Right lobe of liver (tissue), 6 donors: Measurements from ENCODE around the gene FAM83B. TPM values are rescaled to one million over a fixed set of nuclear protein-coding genes. Genes with fewer than 3 reads are reported as not detected.

Experiments used
- ATAC-seq, 4 donors: fragments of 200-7000 bp; cut with Tn5 transposase; one replicate each; pipeline ENCODE4 v1.9.1; 2020; ENCODE audit warnings: mild to moderate bottlenecking in 4 of 4, moderate library complexity in 4 of 4
- DNase-seq, 3 donors: peaks; one replicate each; pipeline ENCODE4 v3.0.0-alpha.2; 2020
- H3K27ac ChIP-seq, 3 donors: fragments of 200-600 bp; one replicate each; pipeline ENCODE4 v1.8.0; 2022
- H3K27me3 ChIP-seq, 2 donors: fragments of 200-600 bp; one replicate each; pipeline ENCODE4 v1.8.0; 2022
- H3K36me3 ChIP-seq, 4 donors: fragments of 200-600 bp; sonication (generic) in 1 of 4; one replicate each; pipeline versions ENCODE4 v1.5.1 to v1.8.0; 2017 to 2022; ENCODE audit warnings: control low read depth in 1 of 4
- H3K4me1 ChIP-seq, 4 donors: fragments of 200-600 bp; sonication (generic) in 1 of 4; one replicate each; pipeline versions ENCODE4 v1.5.1 to v1.8.0; 2017 to 2022; ENCODE audit warnings: control low read depth in 1 of 4
- H3K4me3 ChIP-seq, 3 donors: fragments of 200-600 bp; one replicate each; pipeline ENCODE4 v1.8.0; 2022
- H3K9me3 ChIP-seq, 4 donors: fragments of 200-600 bp; sonication (generic) in 1 of 4; one replicate each; pipeline versions ENCODE4 v1.5.1 to v1.8.0; 2017 to 2022; ENCODE audit warnings: control low read depth in 1 of 4
- CTCF ChIP-seq, 4 donors: fragments of 200-600 bp in 3 of 4; fragments of 450-650 bp in 1 of 4; IDR thresholded peaks; one replicate each; pipeline versions ENCODE4 v1.5.1 to v1.8.0; 2016 to 2022; ENCODE audit warnings: antibody characterized with exemption in 4 of 4, mild to moderate bottlenecking in 2 of 4
- POLR2A ChIP-seq: fragments of 450-650 bp; IDR thresholded peaks from one replicate; pipeline ENCODE4 v1.6.1; 2017; ENCODE audit warnings: antibody characterized with exemption, mild to moderate bottlenecking
- WGBS: methylation state at CpG from one replicate; pipeline ENCODE4 v1.1.6; 2018; ENCODE audit warnings: low coverage, low lambda C conversion rate; ENCODE audit not compliant: insufficient coverage; ENCODE audit errors: missing lambda C conversion rate; 5-methylcytosine and 5-hydroxymethylcytosine counted together
- intact Hi-C, 2 donors: fragments of 100-400 bp; cut with DNase I; formaldehyde crosslinking; loops; one replicate each; pipeline versions ENCODE4 v1.11.2 to v1.14.1; 2022
- total RNA-seq, 6 experiments: library from RNA; depleted of rRNA in 2 of 6; stranded (reverse); fragments of >200 nt in 2 of 6; fragmentation: NEBNext Ultra II Directional in 3 of 6; extraction: Animal tissue kit (Norgen Biotek cat#: 25700) in 3 of 6; gene quantifications; one replicate each; pipeline versions ENCODE4 v1.1.0 to v1.2.4, GENCODE V29; 2016 to 2023
- donor health status: DM: no; HTN: yes; CAD: no.
- donor health status: DM: no; HTN: no; CAD: no.
- donor health status: DM: no; HTN: no; CAD: no.
- donor health status: DM: no; HTN: yes; CAD: no.
- donor health status: DM: no; HTN: yes; CAD: no.

FAM83B gene
- total RNA-seq, 6 experiments from 2014 or later, result 0.07 to 0.55 (median 0.18) TPM

DNA sequence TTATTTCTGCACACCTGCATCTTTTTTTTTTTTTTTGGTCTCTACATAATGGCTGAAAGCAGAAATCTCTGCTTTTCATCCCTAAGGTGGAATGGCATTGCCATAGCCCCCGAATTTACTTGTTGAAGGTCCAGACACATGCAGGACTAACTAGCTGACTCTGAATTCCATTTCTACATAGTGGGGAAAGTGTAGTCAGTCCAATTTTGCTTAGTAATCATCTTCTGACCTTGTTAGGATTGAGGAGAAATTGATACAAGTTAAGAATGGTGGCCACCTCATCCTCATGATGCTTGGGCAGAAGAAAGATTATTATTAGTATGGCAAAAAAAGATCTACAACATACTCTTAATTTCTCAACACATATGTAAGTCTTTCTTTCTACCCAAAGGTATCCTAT, 16.4 kb upstream of the FAM83B start:
- TF ChIP-seq CTCF (IDR thresholded peaks at IDR 0.05), result no peak
- intact Hi-C loops, result no loop called here
- H3K36me3 ChIP-seq, result no peaks in the 10 kb centered on the region
- WGBS, result 29% methylated on average over 1 of the region's 1 CpG
- no peaks in the 10 kb centered on the region for H3K4me1 ChIP-seq
- no peaks in the 10 kb centered on the region for H3K9me3 ChIP-seq
- DNase-seq (no peak), ATAC-seq (no peak)
- H3K27me3 ChIP-seq, result no peaks in the 10 kb centered on the region
- no peak overlapping the region for H3K4me3 ChIP-seq
- H3K27ac ChIP-seq, result no peak overlapping the region

DNA sequence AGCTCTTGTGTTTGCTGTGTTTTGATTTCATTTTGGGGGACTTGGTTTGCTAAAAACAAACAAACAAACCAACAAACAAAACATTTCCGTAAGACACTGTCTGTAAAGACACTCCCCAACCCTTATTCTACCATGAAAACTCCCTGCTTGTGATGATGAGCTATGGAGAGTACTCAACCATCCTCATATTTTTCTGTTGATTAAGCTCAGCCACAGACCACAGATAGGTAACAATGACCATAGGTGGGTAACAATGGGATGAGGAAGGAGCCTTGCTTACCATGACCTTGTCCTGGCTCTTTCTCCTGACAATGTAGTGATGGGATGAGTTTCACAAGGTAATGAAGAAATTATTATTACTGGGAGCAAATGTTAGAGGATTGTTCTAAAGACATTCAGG, 11.4 kb upstream of the FAM83B start:
- intact Hi-C loops, result no loop called here
- H3K36me3 ChIP-seq, result no peaks in the 10 kb centered on the region
- no peak for ATAC-seq
- no peaks in the 10 kb centered on the region for H3K9me3 ChIP-seq
- no peaks in the 10 kb centered on the region for H3K27me3 ChIP-seq
- H3K4me1 ChIP-seq, result no peaks in the 10 kb centered on the region
- H3K27ac ChIP-seq, result no peak overlapping the region
- TF ChIP-seq POLR2A (no peak), CTCF (IDR thresholded peaks at IDR 0.05) (no peak)
- no peak for DNase-seq
- H3K4me3 ChIP-seq, result no peak overlapping the region
- 50% methylated on average over 1 of the region's 1 CpG for WGBS

DNA sequence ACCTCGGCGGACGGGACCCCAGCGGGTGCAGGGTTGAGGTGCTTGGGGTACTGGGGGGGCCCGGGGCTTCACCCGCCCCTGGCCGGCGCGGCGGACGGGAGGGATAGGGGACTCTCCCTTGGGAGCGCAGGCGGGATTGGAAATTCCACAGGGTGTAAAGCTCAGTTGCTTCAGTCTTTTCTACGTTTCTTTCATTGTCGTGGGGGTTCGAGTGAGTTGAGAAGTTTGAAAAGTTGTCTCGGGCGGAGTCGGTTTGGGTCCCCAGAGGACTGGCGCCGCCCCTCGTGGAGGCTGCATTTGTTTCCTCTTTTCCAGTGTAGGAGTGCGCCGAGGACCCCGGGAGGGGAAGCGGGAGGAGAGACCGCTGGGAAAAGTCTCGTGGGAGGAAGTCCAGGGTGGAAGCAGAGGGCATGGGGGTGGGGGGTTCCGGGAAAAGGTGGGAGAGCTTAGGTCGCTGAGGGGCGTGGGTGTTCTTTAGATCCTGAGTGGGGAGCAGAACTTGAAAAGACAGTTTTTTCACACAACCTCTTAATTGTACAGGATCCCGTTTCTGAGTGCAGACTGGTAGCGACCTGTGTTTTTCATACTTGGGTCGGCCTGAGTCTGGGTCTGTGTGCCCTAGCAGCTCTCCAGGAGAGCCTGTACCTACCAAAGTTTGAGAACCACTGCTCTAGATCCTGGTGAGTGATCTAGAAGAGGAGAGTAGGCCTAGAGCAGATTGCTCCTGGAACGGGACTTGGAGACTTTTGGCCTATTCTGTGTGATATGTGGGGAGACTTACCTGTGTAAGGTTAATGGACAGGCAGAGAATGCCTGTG, 495 bp downstream of the FAM83B start:
- intact Hi-C loops, result no loop called here
- Histone ChIP-seq H3K4me3 (peak overlapping the region; percentile 23 to 43 (median 27)), H3K27me3 (no peaks in the 10 kb centered on the region), H3K9me3 (no peaks in the 10 kb centered on the region), H3K4me1 (no peaks in the 10 kb centered on the region), H3K36me3 (no peaks in the 10 kb centered on the region), H3K27ac (no peak overlapping the region)
- ATAC-seq (peak; percentile 28 to 48 (median 36)), DNase-seq (no peak)
- no peak for TF ChIP-seq POLR2A
- TF ChIP-seq CTCF (IDR thresholded peaks at IDR 0.05), result no peak
- 3% methylated on average over 13 of the region's 35 CpGs for WGBS

- Histone ChIP-seq H3K4me1 (no peaks in the 10 kb centered on the region), H3K27ac (no peak overlapping the region), H3K27me3 (no peaks in the 10 kb centered on the region), H3K36me3 (no peaks in the 10 kb centered on the region), H3K9me3 (no peaks in the 10 kb centered on the region), H3K4me3 (no peak overlapping the region)
- intact Hi-C loops, result no loop called here
- no peak for ATAC-seq
- no peak for DNase-seq
- WGBS, result 42% methylated on average over 9 of the region's 9 CpGs
- TF ChIP-seq POLR2A, result no peak
- no peak for TF ChIP-seq CTCF (IDR thresholded peaks at IDR 0.05)
Observed at GRCh38 chr6:54847799-54848597, 1.4 kb downstream of the FAM83B start.
